Neuronal stem cell (in vitro differentiated cells): ENCODE measurements around the gene GDPD3.

ENCODE experiments used
- DNase-seq: peaks from one replicate; pipeline ENCODE4 v3.0.0-alpha.2; 2013; ENCODE audit warnings: low spot score
- H2AFZ ChIP-seq: one replicate; pipeline ENCODE4 v1.6.1; 2013; ENCODE audit warnings: mild to moderate bottlenecking, low read length, inconsistent platforms
- H2AK5ac ChIP-seq: 2 replicates; pipeline ENCODE4 v1.6.1; 2013; ENCODE audit warnings: low read depth, mild to moderate bottlenecking, inconsistent platforms, low read length, moderate library complexity, mixed read lengths
- H2BK120ac ChIP-seq: 2 replicates; pipeline ENCODE4 v1.6.1; 2013; ENCODE audit warnings: low read depth, mild to moderate bottlenecking, inconsistent platforms, low read length, moderate library complexity, mixed read lengths
- H2BK12ac ChIP-seq: one replicate; pipeline ENCODE4 v1.6.1; 2013; ENCODE audit warnings: low read length, inconsistent platforms
- H2BK15ac ChIP-seq: 2 replicates; pipeline ENCODE4 v1.6.1; 2013; ENCODE audit warnings: mild to moderate bottlenecking, low read length, inconsistent platforms, mixed read lengths
- H2BK5ac ChIP-seq: one replicate; pipeline ENCODE4 v1.6.1; 2013; ENCODE audit warnings: inconsistent platforms, mild to moderate bottlenecking, low read length, moderate library complexity
- H3K14ac ChIP-seq: one replicate; pipeline ENCODE4 v1.6.1; 2013; ENCODE audit warnings: low read length, inconsistent platforms
- H3K18ac ChIP-seq: 2 replicates; pipeline ENCODE4 v1.6.1; 2013; ENCODE audit warnings: low read length, inconsistent platforms
- H3K23ac ChIP-seq: 2 replicates; pipeline ENCODE4 v1.6.1; 2013; ENCODE audit warnings: low read depth, mild to moderate bottlenecking, mixed read lengths, low read length, inconsistent platforms; ENCODE audit not compliant: poor library complexity
- H3K27ac ChIP-seq: replicated peaks from 3 replicates; pipeline ENCODE4 v1.5.1; 2013; ENCODE audit warnings: low read length, inconsistent platforms
- H3K27me3 ChIP-seq, 3 experiments: 2 replicates each; pipeline ENCODE4 v1.6.1; 2013; ENCODE audit warnings: low read length in 3 of 3, mild to moderate bottlenecking in 2 of 3, inconsistent platforms in 1 of 3, low read depth in 1 of 3, mixed read lengths in 1 of 3, moderate library complexity in 1 of 3; ENCODE audit not compliant: control insufficient read depth in 3 of 3, insufficient read depth in 3 of 3
- H3K36me3 ChIP-seq, 2 donors: replicated peaks in 1 of 2; 2 replicates each; pipeline ENCODE4 v1.6.1; 2013; ENCODE audit warnings: low read length in 2 of 2; ENCODE audit not compliant: control insufficient read depth in 2 of 2, insufficient read depth in 2 of 2
- H3K4ac ChIP-seq: 2 replicates; pipeline ENCODE4 v1.6.1; 2013; ENCODE audit warnings: inconsistent platforms, mild to moderate bottlenecking, low read length, moderate library complexity
- H3K4me1 ChIP-seq, 2 donors: 1 replicate in 1 of 2; 2 replicates in 1 of 2; pipeline ENCODE4 v1.6.1; 2013; ENCODE audit warnings: low read length in 2 of 2, low read depth in 1 of 2; ENCODE audit not compliant: control insufficient read depth in 2 of 2, insufficient read depth in 1 of 2
- H3K4me2 ChIP-seq: one replicate; pipeline ENCODE4 v1.6.1; 2013; ENCODE audit warnings: mild to moderate bottlenecking, low read length, inconsistent platforms; ENCODE audit not compliant: insufficient read depth, poor library complexity, severe bottlenecking
- H3K4me3 ChIP-seq, 2 donors: 2 replicates each; pipeline ENCODE4 v1.5.1; 2013; ENCODE audit warnings: low read length in 2 of 2, mild to moderate bottlenecking in 2 of 2, inconsistent platforms in 1 of 2, moderate library complexity in 1 of 2
- H3K79me1 ChIP-seq: one replicate; pipeline ENCODE4 v1.6.1; 2013; ENCODE audit warnings: low read depth, mild to moderate bottlenecking, inconsistent platforms, low read length, moderate library complexity
- H3K9ac ChIP-seq: one replicate; pipeline ENCODE4 v1.6.1; 2013; ENCODE audit warnings: mild to moderate bottlenecking, low read depth, low read length, inconsistent platforms; ENCODE audit not compliant: poor library complexity
- H3K9me3 ChIP-seq, 2 donors: replicated peaks in 1 of 2; 2 replicates each; pipeline versions ENCODE3 to v1.6.1; 2013; ENCODE audit warnings: low read length in 2 of 2, mild to moderate bottlenecking in 2 of 2, inconsistent platforms in 1 of 2, low read depth in 1 of 2, mixed read lengths in 1 of 2, moderate library complexity in 1 of 2; ENCODE audit not compliant: control insufficient read depth in 2 of 2, insufficient read depth in 1 of 2
- H4K8ac ChIP-seq: one replicate; pipeline ENCODE4 v1.6.1; 2013; ENCODE audit warnings: low read depth, mild to moderate bottlenecking, inconsistent platforms, low read length, moderate library complexity
- H4K91ac ChIP-seq: one replicate; pipeline ENCODE4 v1.6.1; 2013; ENCODE audit warnings: low read length, low read depth, mild to moderate bottlenecking, inconsistent platforms; ENCODE audit not compliant: poor library complexity
- WGBS, 2 donors: extraction: QIAGEN DNeasy Blood & Tissue Kit; methylation state at CpG; one replicate each; pipeline ENCODE4 v1.1.7; 2013; ENCODE audit warnings: missing lambda C conversion rate in 2 of 2, mixed read lengths in 1 of 2; ENCODE audit not compliant: insufficient read length in 2 of 2, insufficient replicate concordance in 1 of 2; ENCODE audit errors: extremely low coverage in 2 of 2; 5-methylcytosine and 5-hydroxymethylcytosine counted together

The GDPD3 gene

GRCh38 chr16:30088237-30088831, 25.0 kb downstream of the GDPD3 start:
- H2AK5ac ChIP-seq = peak overlapping the region; percentile 53
- no peaks in the 10 kb centered on the region for H3K27me3 ChIP-seq
- peak overlapping the region; percentile 7 for H3K9ac ChIP-seq
- H2BK12ac ChIP-seq = no peak overlapping the region
- no peak overlapping the region for H2BK120ac ChIP-seq
- no peak overlapping the region for H2BK15ac ChIP-seq
- no peak overlapping the region for H2AFZ ChIP-seq
- peaks cover 20 to 24% of the 10 kb centered on the region in 2 donors for H3K36me3 ChIP-seq
- no CpG with 5 or more reads among the region's 10 CpGs for WGBS, 2 donors
- no peak for DNase-seq
- H3K79me1 ChIP-seq = no peaks in the 10 kb centered on the region
- H3K27ac ChIP-seq = no peak overlapping the region
- no peak overlapping the region for H4K8ac ChIP-seq
- no peak overlapping the region for H4K91ac ChIP-seq
- H3K4me2 ChIP-seq = no peak overlapping the region
- peaks cover 8 to 11% of the 10 kb centered on the region in 2 donors for H3K4me1 ChIP-seq
- no peak overlapping the region for H3K14ac ChIP-seq
- H3K9me3 ChIP-seq = peaks cover 0 to 3% of the 10 kb centered on the region in 2 donors
- no peak overlapping the region for H3K4ac ChIP-seq
- no peak overlapping the region for H3K4me3 ChIP-seq
- no peak overlapping the region for H3K18ac ChIP-seq
- peak overlapping the region; percentile 92 for H3K23ac ChIP-seq
- peak overlapping the region; percentile 4 for H2BK5ac ChIP-seq

- Histone ChIP-seq H3K36me3 (peaks cover 30 to 34% of the 10 kb centered on the region in 2 donors), H3K23ac (no peak overlapping the region), H3K27me3 (no peaks in the 10 kb centered on the region), H3K4me3 (peak overlapping the region in 1 of 2 donors; percentile 1), H3K4me2 (no peak overlapping the region), H3K4ac (no peak overlapping the region), H2BK15ac (no peak overlapping the region), H2AK5ac (no peak overlapping the region), H3K18ac (no peak overlapping the region), H3K9me3 (peaks cover 0 to 3% of the 10 kb centered on the region in 2 donors), H3K9ac (no peak overlapping the region), H2BK12ac (no peak overlapping the region), H3K14ac (no peak overlapping the region), H2AFZ (no peak overlapping the region), H2BK5ac (no peak overlapping the region), H2BK120ac (no peak overlapping the region), H3K27ac (no peak overlapping the region), H4K8ac (no peak overlapping the region), H4K91ac (no peak overlapping the region), H3K79me1 (no peaks in the 10 kb centered on the region), H3K4me1 (peaks cover 4 to 7% of the 10 kb centered on the region in 2 donors)
- no CpG with 5 or more reads among the region's 11 CpGs for WGBS, 2 donors
- DNase-seq = no peak
Measured at GRCh38 chr16:30087181-30087898, 26.0 kb downstream of the GDPD3 start.

- H4K91ac ChIP-seq = no peak overlapping the region
- peak overlapping the region; percentile 56 for H2AK5ac ChIP-seq
- no peak for DNase-seq
- no CpG with 5 or more reads among the region's 27 CpGs for WGBS, 2 donors
- H2BK120ac ChIP-seq = no peak overlapping the region
- H2BK5ac ChIP-seq = no peak overlapping the region
- no peak overlapping the region for H3K27ac ChIP-seq
- no peaks in the 10 kb centered on the region for H3K79me1 ChIP-seq
- H3K27me3 ChIP-seq = no peaks in the 10 kb centered on the region
- H3K4ac ChIP-seq = no peak overlapping the region
- peaks cover 0 to 3% of the 10 kb centered on the region in 2 donors for H3K9me3 ChIP-seq
- H4K8ac ChIP-seq = no peak overlapping the region
- peaks cover 35 to 39% of the 10 kb centered on the region in 2 donors for H3K36me3 ChIP-seq
- H3K23ac ChIP-seq = no peak overlapping the region
- peaks cover 0 to 5% of the 10 kb centered on the region in 2 donors for H3K4me1 ChIP-seq
- no peak overlapping the region for H3K4me3 ChIP-seq
- H3K18ac ChIP-seq = no peak overlapping the region
- H3K4me2 ChIP-seq = no peak overlapping the region
- H3K14ac ChIP-seq = no peak overlapping the region
- H2BK12ac ChIP-seq = no peak overlapping the region
- no peak overlapping the region for H3K9ac ChIP-seq
- no peak overlapping the region for H2BK15ac ChIP-seq
- H2AFZ ChIP-seq = no peak overlapping the region
Measured at GRCh38 chr16:30086291-30087140, 26.8 kb downstream of the GDPD3 start.

GRCh38 chr16:30085820-30086219, 27.5 kb downstream of the GDPD3 start:
- Histone ChIP-seq H3K4me3 (no peak overlapping the region), H3K4me2 (no peak overlapping the region), H3K23ac (no peak overlapping the region), H3K27ac (no peak overlapping the region), H3K36me3 (peaks cover 40 to 45% of the 10 kb centered on the region in 2 donors), H2BK120ac (no peak overlapping the region), H3K9me3 (peaks cover 0 to 3% of the 10 kb centered on the region in 2 donors), H3K27me3 (no peaks in the 10 kb centered on the region), H2AFZ (no peak overlapping the region), H2BK5ac (no peak overlapping the region), H4K91ac (no peak overlapping the region), H3K4me1 (peaks cover 0 to 2% of the 10 kb centered on the region in 2 donors), H3K4ac (no peak overlapping the region), H2AK5ac (no peak overlapping the region), H4K8ac (no peak overlapping the region), H3K14ac (no peak overlapping the region), H3K79me1 (no peaks in the 10 kb centered on the region), H3K9ac (no peak overlapping the region), H2BK15ac (no peak overlapping the region), H3K18ac (no peak overlapping the region), H2BK12ac (no peak overlapping the region)
- no CpG with 5 or more reads among the region's 6 CpGs for WGBS, 2 donors
- DNase-seq = no peak
